ENCODE data around the gene GGT6. TPM values are rescaled to one million over a fixed set of nuclear protein-coding genes. Genes with fewer than 3 reads are reported as not detected.

The GGT6 gene
- total RNA-seq, 1 donor from 2014 or later: not detected

DNA sequence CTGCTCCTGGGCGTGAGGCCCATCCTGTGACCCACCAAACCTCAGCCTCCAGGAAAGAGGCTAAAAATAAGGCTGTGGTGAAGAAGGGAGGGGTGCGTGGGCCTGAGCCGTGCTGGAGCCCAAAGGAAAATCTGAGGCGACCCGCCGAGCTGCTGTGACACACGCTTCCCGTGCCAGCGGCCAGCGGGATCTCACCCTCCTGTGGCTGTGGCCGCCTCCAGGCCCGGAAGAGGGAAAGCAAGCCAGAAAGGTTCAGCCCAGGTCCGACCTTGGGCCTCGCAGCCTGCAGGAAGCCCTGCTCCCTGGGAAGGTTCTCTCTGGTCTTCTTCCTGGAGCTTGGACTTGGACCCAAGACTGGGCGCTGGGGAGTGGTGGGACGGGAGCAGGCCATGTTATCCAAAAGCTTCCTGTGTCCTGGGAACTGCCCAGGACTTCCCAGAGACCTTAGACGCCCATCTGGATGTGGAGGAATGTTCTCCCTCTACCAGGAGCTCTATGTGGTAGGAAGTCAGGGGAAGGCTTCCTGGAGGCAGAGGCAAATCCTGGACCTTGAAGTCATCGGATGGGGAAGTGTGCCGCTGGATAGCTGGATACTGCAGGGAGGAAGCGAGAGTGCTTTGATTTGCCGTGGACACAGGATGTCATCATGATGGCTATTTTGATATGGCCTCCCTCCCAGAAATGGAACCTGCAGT is 50.3 kb downstream of the GGT6 start:
- H3K27me3 ChIP-seq: no peaks in the 10 kb centered on the region
- H3K4me1 ChIP-seq: peaks cover 25 to 36% of the 10 kb centered on the region in 2 donors
- H3K9me3 ChIP-seq: no peaks in the 10 kb centered on the region
- no peaks in the 10 kb centered on the region for H3K36me3 ChIP-seq
- intact Hi-C loops (cut with DNase I): loop anchor here (1.0 to 2.0 kb wide), 2 partner anchors 12 to 45 kb away; partner anchors contain the start of genes MYBBP1A and SPNS2
- TF ChIP-seq, protein P1, sequence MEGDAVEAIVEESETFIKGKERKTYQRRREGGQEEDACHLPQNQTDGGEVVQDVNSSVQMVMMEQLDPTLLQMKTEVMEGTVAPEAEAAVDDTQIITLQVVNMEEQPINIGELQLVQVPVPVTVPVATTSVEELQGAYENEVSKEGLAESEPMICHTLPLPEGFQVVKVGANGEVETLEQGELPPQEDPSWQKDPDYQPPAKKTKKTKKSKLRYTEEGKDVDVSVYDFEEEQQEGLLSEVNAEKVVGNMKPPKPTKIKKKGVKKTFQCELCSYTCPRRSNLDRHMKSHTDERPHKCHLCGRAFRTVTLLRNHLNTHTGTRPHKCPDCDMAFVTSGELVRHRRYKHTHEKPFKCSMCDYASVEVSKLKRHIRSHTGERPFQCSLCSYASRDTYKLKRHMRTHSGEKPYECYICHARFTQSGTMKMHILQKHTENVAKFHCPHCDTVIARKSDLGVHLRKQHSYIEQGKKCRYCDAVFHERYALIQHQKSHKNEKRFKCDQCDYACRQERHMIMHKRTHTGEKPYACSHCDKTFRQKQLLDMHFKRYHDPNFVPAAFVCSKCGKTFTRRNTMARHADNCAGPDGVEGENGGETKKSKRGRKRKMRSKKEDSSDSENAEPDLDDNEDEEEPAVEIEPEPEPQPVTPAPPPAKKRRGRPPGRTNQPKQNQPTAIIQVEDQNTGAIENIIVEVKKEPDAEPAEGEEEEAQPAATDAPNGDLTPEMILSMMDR (IDR thresholded peaks at IDR 0.05): no peak
- DNase-seq (ENCODE audit: low spot score in 2 of 2): peak; percentile 51 to 93
- H3K4me3 ChIP-seq: no peak overlapping the region
- peak overlapping the region; percentile 84 to 87 for H3K27ac ChIP-seq

DNA sequence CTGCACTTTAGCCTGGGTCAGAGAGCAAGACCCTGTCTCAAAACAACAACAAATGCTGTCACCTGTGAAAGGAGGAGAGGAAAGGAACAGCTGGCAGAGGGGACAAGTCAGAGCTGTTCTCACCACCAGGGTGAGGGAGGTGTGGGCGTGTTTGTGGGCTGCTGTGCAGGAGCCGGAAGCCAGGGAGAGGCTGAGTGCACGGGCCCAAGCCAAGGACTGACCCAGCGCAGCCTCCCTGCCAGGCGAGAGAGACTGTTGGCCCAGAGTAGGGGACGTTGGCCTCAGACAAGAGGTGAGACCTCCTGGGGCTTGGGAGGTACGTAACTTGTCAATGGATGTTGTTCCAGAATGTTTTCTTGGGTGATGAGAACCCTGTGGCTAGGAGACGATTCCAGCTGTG is 51.0 kb downstream of the GGT6 start:
- H3K4me1 ChIP-seq: peaks cover 25 to 36% of the 10 kb centered on the region in 2 donors
- no peaks in the 10 kb centered on the region for H3K36me3 ChIP-seq
- H3K27ac ChIP-seq: peak overlapping the region; percentile 84 to 87
- TF ChIP-seq, protein P1 (IDR thresholded peaks at IDR 0.05): peak in 1 of 3 experiments; percentile 6
- no peaks in the 10 kb centered on the region for H3K9me3 ChIP-seq
- DNase-seq (ENCODE audit: low spot score in 2 of 2): peak; percentile 41 to 89
- no peaks in the 10 kb centered on the region for H3K27me3 ChIP-seq
- H3K4me3 ChIP-seq: no peak overlapping the region
- intact Hi-C loops (cut with DNase I): loop anchor here (1.0 kb wide), 1 partner anchor 11 kb away; the partner anchor contains the start of gene SPNS2

- intact Hi-C loops (cut with DNase I): no loop called here
- Histone ChIP-seq H3K4me3 (no peak overlapping the region), H3K4me1 (peaks cover 25 to 32% of the 10 kb centered on the region in 2 donors), H3K36me3 (no peaks in the 10 kb centered on the region), H3K27me3 (no peaks in the 10 kb centered on the region), H3K9me3 (no peaks in the 10 kb centered on the region), H3K27ac (peak overlapping the region; percentile 84 to 87)
- DNase-seq (ENCODE audit: low spot score in 2 of 2): no peak
- TF ChIP-seq, protein P1 (IDR thresholded peaks at IDR 0.05): no peak
Observed at GRCh38 chr17:4508207-4508606, 52.2 kb downstream of the GGT6 start.

- intact Hi-C loops (cut with DNase I): no loop called here
- no peaks in the 10 kb centered on the region for H3K27me3 ChIP-seq
- H3K27ac ChIP-seq: peak overlapping the region; percentile 84 to 87
- peaks cover 25 to 32% of the 10 kb centered on the region in 2 donors for H3K4me1 ChIP-seq
- TF ChIP-seq, protein P1 (IDR thresholded peaks at IDR 0.05): no peak
- H3K4me3 ChIP-seq: no peak overlapping the region
- no peaks in the 10 kb centered on the region for H3K36me3 ChIP-seq
- no peak for DNase-seq (ENCODE audit: low spot score in 2 of 2)
- no peaks in the 10 kb centered on the region for H3K9me3 ChIP-seq
Observed at GRCh38 chr17:4507361-4508111, 52.8 kb downstream of the GGT6 start.

Other genes starting within 250 kb of the GGT6 start
- 27.9 TPM for gene UBE2G1, start 193.9 kb downstream of the GGT6 start, total RNA-seq
- not detected for gene SPNS3, start 126.6 kb downstream of the GGT6 start, total RNA-seq
- 107 TPM for gene SPNS2, start 61.7 kb downstream of the GGT6 start, total RNA-seq
- 94.5 TPM for gene MYBBP1A, start 5.2 kb downstream of the GGT6 start, total RNA-seq
- 15.6 TPM for gene SMTNL2, start 24.0 kb upstream of the GGT6 start, total RNA-seq
- not detected for gene ALOX15, start 81.1 kb upstream of the GGT6 start, total RNA-seq
- 22.8 TPM for gene PELP1, start 143.6 kb upstream of the GGT6 start, total RNA-seq
- gene ARRB2, start 150.1 kb upstream of the GGT6 start, total RNA-seq: 43.4 TPM
- 10.9 TPM for gene MED11, start 170.9 kb upstream of the GGT6 start, total RNA-seq
- not detected for gene ZMYND15, start 179.3 kb upstream of the GGT6 start, total RNA-seq
- gene CXCL16, start 179.4 kb upstream of the GGT6 start, total RNA-seq: 12.5 TPM
- not detected for gene TM4SF5, start 211.3 kb upstream of the GGT6 start, total RNA-seq
- not detected for gene VMO1, start 225.8 kb upstream of the GGT6 start, total RNA-seq
- gene GLTPD2, start 228.4 kb upstream of the GGT6 start, total RNA-seq: not detected
- 160 TPM for gene PSMB6, start 235.6 kb upstream of the GGT6 start, total RNA-seq
- gene PLD2, start 246.6 kb upstream of the GGT6 start, total RNA-seq: 64.5 TPM

All from ascending aorta (tissue), 2 donors.